ENCODE measurements around the gene PTPRM. TPM values are rescaled to one million over a fixed set of nuclear protein-coding genes. Genes with fewer than 3 reads are reported as not detected.

Gene PTPRM
- total and polyA plus RNA-seq, 2 donors (not counting 3 experiments of a cell fraction or from before 2014, with no cell fraction given) = 37.4 to 43.7 TPM

- ChIA-PET POLR2A (no interaction called here), CTCF (no interaction called here)
- Histone ChIP-seq H3K79me2 (ENCODE audit: control insufficient read depth, insufficient read depth, low read length) (no peaks in the 10 kb centered on the region), H3K9me3 (replicated peaks; ENCODE audit: control insufficient read depth, insufficient read depth, low read length) (no peaks in the 10 kb centered on the region), H3K9me1 (replicated peaks; ENCODE audit: control insufficient read depth, extremely low read depth, insufficient read depth, low read length) (no peaks in the 10 kb centered on the region), H3K4me2 (ENCODE audit: insufficient read depth, low read length) (no peak overlapping the region), H3K9ac (replicated peaks; ENCODE audit: extremely low read depth, insufficient read depth, low read length) (no peak overlapping the region), H2AFZ (ENCODE audit: low read depth, low read length) (no peak overlapping the region), H3K4me1 (ENCODE audit: control insufficient read depth, extremely low read depth, insufficient read depth, low read length) (no peaks in the 10 kb centered on the region), H3K4me3 (replicated peaks in 1 of 3; ENCODE audit: insufficient read depth in 1 of 3, low read depth in 1 of 3, low read length in 3 of 3) (no peak overlapping the region), H3K27ac (ENCODE audit: insufficient read depth, low read depth, low read length) (no peak overlapping the region), H4K20me1 (replicated peaks; ENCODE audit: control insufficient read depth, extremely low read depth, insufficient read depth, low read length) (no peaks in the 10 kb centered on the region), H3K27me3 (ENCODE audit: control insufficient read depth in 2 of 2, insufficient read depth in 2 of 2, low read length in 2 of 2) (no peaks in the 10 kb centered on the region), H3K36me3 (ENCODE audit: control insufficient read depth in 2 of 2, extremely low read depth in 1 of 2, insufficient read depth in 2 of 2, low read length in 2 of 2) (no peaks in the 10 kb centered on the region)
- no TSS peak for BruUV-seq (replicated peaks)
- dilution Hi-C loops (cut with MboI; ENCODE audit: extremely low pct_ligation_motif_present, low sequenced_read_pairs) (no loop called here), intact Hi-C loops (cut with micrococcal nuclease) (no loop called here)
- TF ChIP-seq GATA2 (IDR thresholded peaks at IDR 0.05; ENCODE audit: insufficient read depth, insufficient read length, low read depth, low read length) (no peak), JUN (IDR thresholded peaks at IDR 0.05; ENCODE audit: borderline replicate concordance, insufficient read depth, insufficient read length, low read depth) (no peak), CTCF (IDR thresholded peaks at IDR 0.05; ENCODE audit: extremely low read depth in 1 of 2, insufficient read depth in 1 of 2, low read depth in 1 of 2, low read length in 2 of 2) (no peak), MAX (IDR thresholded peaks at IDR 0.05; ENCODE audit: insufficient read depth, insufficient read length) (no peak), FOS (IDR thresholded peaks at IDR 0.05; ENCODE audit: borderline replicate concordance, insufficient read depth, low read length) (no peak), POLR2AphosphoS5 (IDR thresholded peaks at IDR 0.05; ENCODE audit: insufficient read depth, low read depth, low read length) (no peak), MYC (IDR thresholded peaks at IDR 0.05; ENCODE audit: low read depth, low read length) (no peak), POLR2A (IDR thresholded peaks at IDR 0.05; ENCODE audit: low read depth, low read length) (no peak), EZH2 (IDR thresholded peaks at IDR 0.05; ENCODE audit: borderline replicate concordance, low read depth, low read length, severe bottlenecking) (no peak)
- DNase-seq (ENCODE audit: low read depth, low spot score) (no peak), FAIRE-seq (no peak)
These were observed 609.0 kb downstream of the PTPRM start for GRCh38 chr18:8176109-8176508.

Measured in endothelial cell of umbilical vein (primary cell).